Testis (tissue), 3 donors: ENCODE data around the gene VAV2. TPM values are rescaled to one million over a fixed set of nuclear protein-coding genes. Genes with fewer than 3 reads are reported as not detected.

Source experiments
- DNase-seq: peaks from one replicate; pipeline ENCODE4 v3.0.0-alpha.2; 2019
- H3K27ac ChIP-seq, 2 donors: fragments of 200-600 bp; sonication (generic); one replicate each; pipeline ENCODE4 v1.5.1; 2019
- H3K27me3 ChIP-seq: fragments of 200-600 bp; sonication (generic); one replicate; pipeline ENCODE4 v1.5.1; 2019
- H3K36me3 ChIP-seq: fragments of 200-600 bp; sonication (generic); one replicate; pipeline ENCODE4 v1.5.1; 2017; ENCODE audit warnings: low read depth; ENCODE audit errors: missing control alignments
- H3K4me1 ChIP-seq: fragments of 200-600 bp; sonication (generic); one replicate; pipeline ENCODE4 v1.5.1; 2019
- H3K4me3 ChIP-seq, 2 donors: fragments of 200-600 bp; sonication (generic); one replicate each; pipeline ENCODE4 v1.5.1; 2017 to 2019
- H3K9me3 ChIP-seq: fragments of 200-600 bp; sonication (generic); one replicate; pipeline ENCODE4 v1.5.1; 2017
- POLR2A ChIP-seq: fragments of 450-650 bp; IDR thresholded peaks from one replicate; pipeline ENCODE4 v1.6.1; 2017; ENCODE audit warnings: antibody characterized with exemption, mild to moderate bottlenecking, moderate library complexity
- WGBS, 2 donors: methylation state at CpG; one replicate each; pipeline ENCODE4 v1.1.5; 2018; 5-methylcytosine and 5-hydroxymethylcytosine counted together
- intact Hi-C: fragments of 100-400 bp; cut with DNase I; formaldehyde crosslinking; loops from one replicate; pipeline ENCODE4 v1.15.1; 2023; ENCODE audit warnings: low total_unique reads
- polyA plus RNA-seq: library from polyadenylated mRNA; stranded (reverse); fragments of 350-450 nt; fragmentation: Illumina TruSeq; extraction: RNeasy Lipid Tissue Mini Kit (QIAGEN cat#74804); gene quantifications from one replicate; pipeline ENCODE4 v1.2.3, GENCODE V29; 2014; ENCODE audit warnings: low read depth, low replicate concordance; ENCODE audit not compliant: insufficient read depth
- total RNA-seq, 2 donors: library from RNA; depleted of rRNA; stranded (reverse); fragments of >200 nt; gene quantifications; one replicate each; pipeline ENCODE4 v1.2.3, GENCODE V29; 2016
- TF ChIP-seq, protein P1 (sequence below), 3 experiments: fragments of 450-650 bp in 2 of 3; fragments of 200-600 bp in 1 of 3; sonication (generic) in 1 of 3; IDR thresholded peaks; one replicate each; pipeline ENCODE4 v1.5.1; 2016 to 2019; ENCODE audit warnings: antibody characterized with exemption in 3 of 3, mild to moderate bottlenecking in 2 of 3, moderate library complexity in 1 of 3

The VAV2 gene
- total and polyA plus RNA-seq, 3 donors from 2014 or later, result 11.0 to 14.1 (median 12.2) TPM

DNA sequence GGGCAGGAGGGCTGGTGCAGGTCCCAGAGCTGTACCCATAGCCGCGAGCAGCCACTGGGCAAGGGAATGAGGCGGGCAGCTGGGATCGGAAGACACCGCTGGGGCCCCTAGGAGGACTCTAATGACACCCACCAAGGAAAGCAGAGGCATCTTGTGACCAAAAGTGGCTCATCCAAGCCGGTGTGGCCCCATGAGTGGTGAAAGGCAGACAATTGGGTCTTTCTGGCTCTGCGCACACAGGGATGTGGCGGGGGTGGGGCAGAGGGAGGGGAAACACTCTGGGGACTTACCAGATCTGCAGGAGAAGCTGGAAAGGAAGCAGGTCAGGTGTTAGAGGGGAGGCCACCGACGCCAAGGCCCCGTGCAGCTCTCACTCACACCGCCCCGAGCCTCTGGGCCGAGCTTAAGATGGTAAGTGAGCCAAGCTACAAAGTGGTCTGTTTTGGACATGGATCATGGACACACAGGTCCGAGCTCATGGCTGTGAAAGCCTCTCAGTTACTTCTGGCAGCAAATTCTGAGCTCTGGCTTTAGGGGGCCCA is 211.6 kb downstream of the VAV2 start:
- no peaks in the 10 kb centered on the region for H3K9me3 ChIP-seq
- DNase-seq, result no peak
- H3K27ac ChIP-seq, result no peak overlapping the region
- intact Hi-C loops, result no loop called here
- H3K27me3 ChIP-seq, result no peaks in the 10 kb centered on the region
- H3K36me3 ChIP-seq, result no peaks in the 10 kb centered on the region
- WGBS, 2 donors, result 91 to 96% methylated on average over 15 of the region's 15 CpGs
- H3K4me1 ChIP-seq, result peaks cover 4% of the 10 kb centered on the region
- no peak overlapping the region for H3K4me3 ChIP-seq
- TF ChIP-seq, protein P1, sequence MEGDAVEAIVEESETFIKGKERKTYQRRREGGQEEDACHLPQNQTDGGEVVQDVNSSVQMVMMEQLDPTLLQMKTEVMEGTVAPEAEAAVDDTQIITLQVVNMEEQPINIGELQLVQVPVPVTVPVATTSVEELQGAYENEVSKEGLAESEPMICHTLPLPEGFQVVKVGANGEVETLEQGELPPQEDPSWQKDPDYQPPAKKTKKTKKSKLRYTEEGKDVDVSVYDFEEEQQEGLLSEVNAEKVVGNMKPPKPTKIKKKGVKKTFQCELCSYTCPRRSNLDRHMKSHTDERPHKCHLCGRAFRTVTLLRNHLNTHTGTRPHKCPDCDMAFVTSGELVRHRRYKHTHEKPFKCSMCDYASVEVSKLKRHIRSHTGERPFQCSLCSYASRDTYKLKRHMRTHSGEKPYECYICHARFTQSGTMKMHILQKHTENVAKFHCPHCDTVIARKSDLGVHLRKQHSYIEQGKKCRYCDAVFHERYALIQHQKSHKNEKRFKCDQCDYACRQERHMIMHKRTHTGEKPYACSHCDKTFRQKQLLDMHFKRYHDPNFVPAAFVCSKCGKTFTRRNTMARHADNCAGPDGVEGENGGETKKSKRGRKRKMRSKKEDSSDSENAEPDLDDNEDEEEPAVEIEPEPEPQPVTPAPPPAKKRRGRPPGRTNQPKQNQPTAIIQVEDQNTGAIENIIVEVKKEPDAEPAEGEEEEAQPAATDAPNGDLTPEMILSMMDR (IDR thresholded peaks at IDR 0.05), result no peak
- TF ChIP-seq POLR2A, result no peak

DNA sequence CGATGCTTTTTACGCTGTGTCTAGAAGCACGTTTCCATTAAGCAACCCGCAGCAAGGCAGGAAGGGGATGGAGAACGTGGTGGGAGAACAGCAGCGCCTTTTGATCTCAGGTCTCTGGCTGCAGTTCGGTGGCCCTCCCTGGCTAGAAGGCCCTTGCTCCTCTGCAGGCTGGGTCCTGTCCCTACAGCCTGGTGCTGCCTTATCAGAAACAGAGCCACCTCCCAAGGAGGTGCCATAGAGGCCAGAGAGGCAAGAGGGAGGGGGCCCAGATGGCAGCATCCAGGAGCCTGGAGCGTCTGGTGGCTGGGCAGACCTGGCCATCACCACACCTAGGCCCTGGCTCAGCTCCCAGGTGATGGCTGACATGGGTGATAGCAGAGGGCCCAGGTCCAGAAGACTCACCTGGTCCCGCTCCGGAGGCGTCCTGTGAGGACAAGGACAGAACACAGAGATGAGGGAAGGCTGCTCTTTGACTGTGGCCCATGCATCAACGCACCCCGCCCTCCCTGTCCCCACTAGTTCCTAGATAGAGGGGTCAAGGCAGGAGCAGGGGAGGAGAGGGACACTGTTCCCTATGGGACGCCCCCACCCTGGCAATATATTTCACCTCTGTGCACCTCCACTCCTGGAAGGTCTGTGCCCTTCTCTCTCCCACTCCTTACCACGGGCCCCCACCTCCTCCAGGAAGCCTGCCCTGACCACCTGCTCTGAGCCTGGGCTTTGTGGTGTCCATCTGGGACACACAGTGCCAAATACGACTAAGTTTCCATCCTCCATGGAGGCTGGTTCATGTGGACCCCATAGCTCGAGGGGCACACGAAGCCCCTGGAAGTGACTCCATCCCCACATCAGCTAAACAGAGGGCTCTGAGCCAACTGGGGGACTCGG is 212.4 kb downstream of the VAV2 start:
- DNase-seq, result no peak
- Histone ChIP-seq H3K36me3 (no peaks in the 10 kb centered on the region), H3K4me1 (peaks cover 4% of the 10 kb centered on the region), H3K27me3 (no peaks in the 10 kb centered on the region), H3K27ac (no peak overlapping the region), H3K9me3 (no peaks in the 10 kb centered on the region), H3K4me3 (no peak overlapping the region)
- TF ChIP-seq POLR2A, result no peak
- TF ChIP-seq, protein P1 (IDR thresholded peaks at IDR 0.05), result no peak
- intact Hi-C loops, result no loop called here
- 73 to 82% methylated on average over 8 to 19 of the region's 19 CpGs for WGBS, 2 donors

DNA sequence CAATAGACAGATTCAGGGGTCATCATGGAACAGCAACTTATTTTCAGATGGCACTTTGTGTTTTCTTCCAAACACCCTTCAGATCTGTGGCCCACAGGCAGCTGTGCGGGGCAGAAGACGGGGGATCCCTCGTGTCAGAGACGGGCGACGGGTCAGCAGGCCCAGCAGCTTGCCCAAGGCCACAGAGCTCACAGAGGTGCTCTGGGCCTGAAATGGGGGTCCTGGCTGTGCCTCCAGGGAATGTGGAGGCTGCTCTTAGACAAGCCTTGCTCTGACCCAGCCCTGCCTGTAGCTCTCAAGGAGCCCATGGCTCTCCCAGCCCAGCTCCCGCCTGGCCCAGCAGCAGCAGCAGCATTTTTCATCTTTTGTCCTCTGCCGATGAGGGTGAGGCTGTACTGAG is 213.0 kb downstream of the VAV2 start:
- WGBS, 2 donors, result 75 to 83% methylated on average over 5 to 8 of the region's 8 CpGs
- no peaks in the 10 kb centered on the region for H3K9me3 ChIP-seq
- no peak overlapping the region for H3K27ac ChIP-seq
- intact Hi-C loops, result no loop called here
- no peak for TF ChIP-seq POLR2A
- TF ChIP-seq, protein P1 (IDR thresholded peaks at IDR 0.05), result no peak
- H3K36me3 ChIP-seq, result no peaks in the 10 kb centered on the region
- H3K27me3 ChIP-seq, result no peaks in the 10 kb centered on the region
- DNase-seq, result no peak
- H3K4me1 ChIP-seq, result peaks cover 4% of the 10 kb centered on the region
- no peak overlapping the region for H3K4me3 ChIP-seq

DNA sequence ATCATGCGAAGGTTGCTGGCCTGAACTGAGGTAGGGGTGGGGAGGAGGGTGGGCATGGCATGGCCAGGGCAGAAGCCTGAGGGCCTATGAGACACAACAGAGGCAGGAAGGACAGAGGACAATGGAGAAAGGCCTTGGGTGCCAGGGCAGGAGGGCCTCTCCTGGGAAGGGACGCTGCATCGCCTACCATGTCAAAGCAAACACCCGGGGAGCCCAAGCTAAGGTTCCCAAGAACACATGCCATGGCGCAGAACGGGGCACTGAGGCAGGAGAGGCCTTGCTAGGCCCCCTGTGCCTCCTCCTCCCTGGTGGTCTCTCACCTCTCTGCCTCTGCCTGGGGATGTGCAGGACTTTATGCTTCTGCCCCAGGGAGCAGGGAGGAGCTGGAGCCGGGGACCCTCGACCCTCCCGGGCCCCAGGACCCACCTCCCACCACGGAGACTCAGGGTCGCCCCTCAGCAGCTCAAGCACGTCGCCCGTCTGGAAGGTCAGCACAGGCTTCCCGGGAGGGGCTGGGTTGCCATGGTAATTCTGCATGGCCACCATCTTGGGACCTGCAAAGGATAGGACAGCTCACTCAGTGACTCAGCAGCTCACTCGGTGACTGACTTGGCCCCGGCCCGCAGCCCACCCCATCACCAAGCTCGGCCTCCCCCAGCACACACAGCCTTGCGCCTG is 213.6 kb downstream of the VAV2 start:
- Histone ChIP-seq H3K4me1 (peaks cover 4% of the 10 kb centered on the region), H3K4me3 (no peak overlapping the region), H3K27ac (no peak overlapping the region), H3K9me3 (no peaks in the 10 kb centered on the region), H3K36me3 (no peaks in the 10 kb centered on the region), H3K27me3 (no peaks in the 10 kb centered on the region)
- intact Hi-C loops, result no loop called here
- TF ChIP-seq, protein P1 (IDR thresholded peaks at IDR 0.05), result no peak
- TF ChIP-seq POLR2A, result no peak
- WGBS, 2 donors, result 92 to 96% methylated on average over 17 to 20 of the region's 20 CpGs
- DNase-seq, result no peak
